Measurements from ENCODE around the gene LETMD1. TPM values are rescaled to one million over a fixed set of nuclear protein-coding genes. Genes with fewer than 3 reads are reported as not detected.

LETMD1 gene
- total and polyA plus RNA-seq, 9 of the 15 experiments (the other 6 are each of a cell fraction or from before 2014, with no cell fraction given): 58.7 to 163 (median 75.4) TPM

DNA sequence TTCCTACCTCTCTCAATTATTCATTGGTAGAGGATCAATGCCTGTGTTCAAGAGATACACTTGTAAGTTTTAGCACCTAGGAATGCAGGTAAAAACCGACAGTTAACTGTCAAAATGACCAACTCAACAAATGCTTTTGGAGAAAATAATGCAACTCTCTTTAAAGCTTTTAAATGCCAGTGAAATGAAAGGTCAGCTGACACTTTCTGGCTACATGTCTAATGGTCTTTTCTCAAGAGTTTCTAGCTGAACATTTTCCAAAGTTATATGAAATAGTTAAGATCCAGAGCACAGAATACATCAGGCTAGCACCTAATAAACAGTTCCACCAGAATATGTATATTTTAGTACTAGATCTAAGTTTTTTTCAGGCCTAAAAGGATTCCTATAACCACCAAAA lies 33.3 kb downstream of the LETMD1 start:
- FAIRE-seq (no peak), ATAC-seq (no peak), DNase-seq (ENCODE audit: extremely low read depth in 1 of 4, low spot score in 3 of 4) (no peak)
- Histone ChIP-seq H3K79me2 (ENCODE audit: control insufficient read depth, insufficient read depth, low read length) (peaks cover 20% of the 10 kb centered on the region), H3K9me3 (replicated peaks; ENCODE audit: control insufficient read depth, insufficient read depth, low read depth, low read length) (no peaks in the 10 kb centered on the region), H3K4me2 (ENCODE audit: insufficient read depth, low read length) (no peak overlapping the region), H2AFZ (ENCODE audit: low read depth, low read length) (no peak overlapping the region), H3K4me1 (replicated peaks in 1 of 2; ENCODE audit: control insufficient read depth in 2 of 2, insufficient read depth in 2 of 2, low read length in 2 of 2) (peaks cover 14 to 18% of the 10 kb centered on the region in 2 experiments; a peak in 3 of 5 replicates), H3K9me1 (ENCODE audit: control insufficient read depth, insufficient read depth, low read length) (no peaks in the 10 kb centered on the region), H3K9ac (ENCODE audit: insufficient read depth in 1 of 2, low read depth in 2 of 2, low read length in 2 of 2) (no peak overlapping the region), H3K27me3 (ENCODE audit: control insufficient read depth in 2 of 2, insufficient read depth in 2 of 2, low read length in 2 of 2) (no peaks in the 10 kb centered on the region; a peak in 1 of 5 replicates), H4K20me1 (replicated peaks; ENCODE audit: control insufficient read depth, insufficient read depth, low read length) (0 out of 2 replicates have a peak, but pooled peaks cover 3% of the 10 kb centered on the region), H3K36me3 (ENCODE audit: control insufficient read depth, insufficient read depth, low read length) (no peaks in the 10 kb centered on the region), H3K27ac (ENCODE audit: extremely low read depth, low read depth, low read length) (no peak overlapping the region), H3K4me3 (no peak overlapping the region)
- in situ Hi-C loops (cut with MboI) (no loop called here), intact Hi-C loops (cut with micrococcal nuclease) (no loop called here)
- ChIA-PET POLR2A (interaction anchor here (0.6 to 3.1 kb wide), 8 partner anchors 7 to 648 kb away, joined by 3 to 25 read pairs (median 4); no protein-coding TSS in a partner anchor), CTCF (ENCODE audit: low intra/inter-chr PET ratio) (no interaction called here)
- 25% methylated on average over 1 of the region's 1 CpG for WGBS (ENCODE audit: insufficient coverage, low coverage, missing lambda C conversion rate)
- TF ChIP-seq TCFL5 (CRISPR knock-in tag; conservative IDR thresholded peaks at IDR 0.05): no peak
- no peak for TF ChIP-seq SMC3 (conservative IDR thresholded peaks at IDR 0.05; ENCODE audit: insufficient read depth, low read depth, low read length)
- TF ChIP-seq, protein P1, sequence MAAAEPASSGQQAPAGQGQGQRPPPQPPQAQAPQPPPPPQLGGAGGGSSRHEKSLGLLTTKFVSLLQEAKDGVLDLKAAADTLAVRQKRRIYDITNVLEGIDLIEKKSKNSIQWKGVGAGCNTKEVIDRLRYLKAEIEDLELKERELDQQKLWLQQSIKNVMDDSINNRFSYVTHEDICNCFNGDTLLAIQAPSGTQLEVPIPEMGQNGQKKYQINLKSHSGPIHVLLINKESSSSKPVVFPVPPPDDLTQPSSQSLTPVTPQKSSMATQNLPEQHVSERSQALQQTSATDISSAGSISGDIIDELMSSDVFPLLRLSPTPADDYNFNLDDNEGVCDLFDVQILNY (CRISPR knock-in tag; IDR thresholded peaks at IDR 0.05): no peak
- TF ChIP-seq RAD21 (CRISPR knock-in tag; conservative IDR thresholded peaks at IDR 0.05 in 1 of 2, IDR thresholded peaks at IDR 0.05 in 1 of 2): no peak
- TF ChIP-seq ATF4 (CRISPR knock-in tag; IDR thresholded peaks at IDR 0.05): no peak
- TF ChIP-seq, protein P2, sequence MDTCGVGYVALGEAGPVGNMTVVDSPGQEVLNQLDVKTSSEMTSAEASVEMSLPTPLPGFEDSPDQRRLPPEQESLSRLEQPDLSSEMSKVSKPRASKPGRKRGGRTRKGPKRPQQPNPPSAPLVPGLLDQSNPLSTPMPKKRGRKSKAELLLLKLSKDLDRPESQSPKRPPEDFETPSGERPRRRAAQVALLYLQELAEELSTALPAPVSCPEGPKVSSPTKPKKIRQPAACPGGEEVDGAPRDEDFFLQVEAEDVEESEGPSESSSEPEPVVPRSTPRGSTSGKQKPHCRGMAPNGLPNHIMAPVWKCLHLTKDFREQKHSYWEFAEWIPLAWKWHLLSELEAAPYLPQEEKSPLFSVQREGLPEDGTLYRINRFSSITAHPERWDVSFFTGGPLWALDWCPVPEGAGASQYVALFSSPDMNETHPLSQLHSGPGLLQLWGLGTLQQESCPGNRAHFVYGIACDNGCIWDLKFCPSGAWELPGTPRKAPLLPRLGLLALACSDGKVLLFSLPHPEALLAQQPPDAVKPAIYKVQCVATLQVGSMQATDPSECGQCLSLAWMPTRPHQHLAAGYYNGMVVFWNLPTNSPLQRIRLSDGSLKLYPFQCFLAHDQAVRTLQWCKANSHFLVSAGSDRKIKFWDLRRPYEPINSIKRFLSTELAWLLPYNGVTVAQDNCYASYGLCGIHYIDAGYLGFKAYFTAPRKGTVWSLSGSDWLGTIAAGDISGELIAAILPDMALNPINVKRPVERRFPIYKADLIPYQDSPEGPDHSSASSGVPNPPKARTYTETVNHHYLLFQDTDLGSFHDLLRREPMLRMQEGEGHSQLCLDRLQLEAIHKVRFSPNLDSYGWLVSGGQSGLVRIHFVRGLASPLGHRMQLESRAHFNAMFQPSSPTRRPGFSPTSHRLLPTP (IDR thresholded peaks at IDR 0.05; ENCODE audit: borderline replicate concordance, extremely low read depth, insufficient read length): no peak
- no peak for TF ChIP-seq MBD2 (IDR thresholded peaks at IDR 0.05; ENCODE audit: borderline replicate concordance, low read depth)
- TF ChIP-seq JUND (IDR thresholded peaks at IDR 0.05; ENCODE audit: borderline replicate concordance, low read depth, low read length): no peak
- no peak for TF ChIP-seq JUND (tag; IDR thresholded peaks at IDR 0.05; ENCODE audit: borderline replicate concordance, low read depth, low read length)
- TF ChIP-seq, protein P3, sequence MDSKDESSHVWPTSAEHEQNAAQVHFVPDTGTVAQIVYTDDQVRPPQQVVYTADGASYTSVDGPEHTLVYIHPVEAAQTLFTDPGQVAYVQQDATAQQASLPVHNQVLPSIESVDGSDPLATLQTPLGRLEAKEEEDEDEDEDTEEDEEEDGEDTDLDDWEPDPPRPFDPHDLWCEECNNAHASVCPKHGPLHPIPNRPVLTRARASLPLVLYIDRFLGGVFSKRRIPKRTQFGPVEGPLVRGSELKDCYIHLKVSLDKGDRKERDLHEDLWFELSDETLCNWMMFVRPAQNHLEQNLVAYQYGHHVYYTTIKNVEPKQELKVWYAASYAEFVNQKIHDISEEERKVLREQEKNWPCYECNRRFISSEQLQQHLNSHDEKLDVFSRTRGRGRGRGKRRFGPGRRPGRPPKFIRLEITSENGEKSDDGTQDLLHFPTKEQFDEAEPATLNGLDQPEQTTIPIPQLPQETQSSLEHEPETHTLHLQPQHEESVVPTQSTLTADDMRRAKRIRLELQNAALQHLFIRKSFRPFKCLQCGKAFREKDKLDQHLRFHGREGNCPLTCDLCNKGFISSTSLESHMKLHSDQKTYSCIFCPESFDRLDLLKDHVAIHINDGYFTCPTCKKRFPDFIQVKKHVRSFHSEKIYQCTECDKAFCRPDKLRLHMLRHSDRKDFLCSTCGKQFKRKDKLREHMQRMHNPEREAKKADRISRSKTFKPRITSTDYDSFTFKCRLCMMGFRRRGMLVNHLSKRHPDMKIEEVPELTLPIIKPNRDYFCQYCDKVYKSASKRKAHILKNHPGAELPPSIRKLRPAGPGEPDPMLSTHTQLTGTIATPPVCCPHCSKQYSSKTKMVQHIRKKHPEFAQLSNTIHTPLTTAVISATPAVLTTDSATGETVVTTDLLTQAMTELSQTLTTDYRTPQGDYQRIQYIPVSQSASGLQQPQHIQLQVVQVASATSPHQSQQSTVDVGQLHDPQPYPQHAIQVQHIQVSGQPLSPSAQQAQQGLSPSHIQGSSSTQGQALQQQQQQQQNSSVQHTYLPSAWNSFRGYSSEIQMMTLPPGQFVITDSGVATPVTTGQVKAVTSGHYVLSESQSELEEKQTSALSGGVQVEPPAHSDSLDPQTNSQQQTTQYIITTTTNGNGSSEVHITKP (IDR thresholded peaks at IDR 0.05; ENCODE audit: partially characterized antibody): no peak
- TF ChIP-seq NRF1 (conservative IDR thresholded peaks at IDR 0.05 in 1 of 2, IDR thresholded peaks at IDR 0.05 in 1 of 2): no peak
- no TSS peak for BruUV-seq (replicated peaks)

Measured in K562 (cell line).